ENCODE measurements around the gene NINJ2. TPM values are rescaled to one million over a fixed set of nuclear protein-coding genes. Genes with fewer than 3 reads are reported as not detected.

The NINJ2 gene
- total and polyA plus RNA-seq, 9 donors, result 3.2 to 6.6 (median 5.1) TPM

GRCh38 chr12:619346-619745, 43.9 kb downstream of the NINJ2 start:
- Histone ChIP-seq H3K27me3 (ENCODE audit: control insufficient read depth, insufficient read depth, low read length) (no peaks in the 10 kb centered on the region), H3K9me3 (replicated peaks; ENCODE audit: control insufficient read depth, low read depth, low read length) (no peaks in the 10 kb centered on the region), H3K4me3 (ENCODE audit: low read length) (no peak overlapping the region), H3K4me1 (ENCODE audit: control insufficient read depth, insufficient read depth, low read length) (peaks cover 20% of the 10 kb centered on the region), H3K36me3 (ENCODE audit: control insufficient read depth, insufficient read depth, low read length) (no peaks in the 10 kb centered on the region), H3K27ac (ENCODE audit: low read length) (no peak overlapping the region)
- 58% methylated on average over 3 of the region's 4 CpGs for WGBS (ENCODE audit: insufficient coverage)
- no peak for DNase-seq

GRCh38 chr12:618605-619004, 44.6 kb downstream of the NINJ2 start:
- DNase-seq, result no peak
- WGBS (ENCODE audit: insufficient coverage), result 66% methylated on average over 5 of the region's 6 CpGs
- no peaks in the 10 kb centered on the region for H3K36me3 ChIP-seq (ENCODE audit: control insufficient read depth, insufficient read depth, low read length)
- no peak overlapping the region for H3K27ac ChIP-seq (ENCODE audit: low read length)
- no peaks in the 10 kb centered on the region for H3K27me3 ChIP-seq (ENCODE audit: control insufficient read depth, insufficient read depth, low read length)
- H3K9me3 ChIP-seq (replicated peaks; ENCODE audit: control insufficient read depth, low read depth, low read length), result no peaks in the 10 kb centered on the region
- no peak overlapping the region for H3K4me3 ChIP-seq (ENCODE audit: low read length)
- H3K4me1 ChIP-seq (ENCODE audit: control insufficient read depth, insufficient read depth, low read length), result peaks cover 20% of the 10 kb centered on the region

GRCh38 chr12:617304-617915, 45.8 kb downstream of the NINJ2 start:
- 5% methylated on average over 14 of the region's 14 CpGs for WGBS (ENCODE audit: insufficient coverage)
- Histone ChIP-seq H3K9me3 (replicated peaks; ENCODE audit: control insufficient read depth, low read depth, low read length) (no peaks in the 10 kb centered on the region), H3K36me3 (ENCODE audit: control insufficient read depth, insufficient read depth, low read length) (no peaks in the 10 kb centered on the region), H3K4me1 (ENCODE audit: control insufficient read depth, insufficient read depth, low read length) (peaks cover 20% of the 10 kb centered on the region), H3K27ac (ENCODE audit: low read length) (peak overlapping the region; percentile 29), H3K4me3 (ENCODE audit: low read length) (no peak overlapping the region), H3K27me3 (ENCODE audit: control insufficient read depth, insufficient read depth, low read length) (no peaks in the 10 kb centered on the region)
- DNase-seq, result peak; percentile 63

- Histone ChIP-seq H3K36me3 (ENCODE audit: control insufficient read depth, insufficient read depth, low read length) (no peaks in the 10 kb centered on the region), H3K4me3 (ENCODE audit: low read length) (no peak overlapping the region), H3K27me3 (ENCODE audit: control insufficient read depth, insufficient read depth, low read length) (no peaks in the 10 kb centered on the region), H3K9me3 (replicated peaks; ENCODE audit: control insufficient read depth, low read depth, low read length) (no peaks in the 10 kb centered on the region), H3K4me1 (ENCODE audit: control insufficient read depth, insufficient read depth, low read length) (peaks cover 20% of the 10 kb centered on the region), H3K27ac (ENCODE audit: low read length) (peak overlapping the region; percentile 59)
- DNase-seq, result peak; percentile 54
- WGBS (ENCODE audit: insufficient coverage), result 56% methylated on average over 3 of the region's 4 CpGs
These were observed 47.6 kb downstream of the NINJ2 start for GRCh38 chr12:615620-616019.

GRCh38 chr12:614411-614970, 48.8 kb downstream of the NINJ2 start:
- Histone ChIP-seq H3K27me3 (ENCODE audit: control insufficient read depth, insufficient read depth, low read length) (no peaks in the 10 kb centered on the region), H3K36me3 (ENCODE audit: control insufficient read depth, insufficient read depth, low read length) (no peaks in the 10 kb centered on the region), H3K4me1 (ENCODE audit: control insufficient read depth, insufficient read depth, low read length) (peaks cover 29% of the 10 kb centered on the region), H3K4me3 (ENCODE audit: low read length) (no peak overlapping the region), H3K27ac (ENCODE audit: low read length) (no peak overlapping the region), H3K9me3 (replicated peaks; ENCODE audit: control insufficient read depth, low read depth, low read length) (no peaks in the 10 kb centered on the region)
- DNase-seq, result no peak
- WGBS (ENCODE audit: insufficient coverage), result 64% methylated on average over 9 of the region's 12 CpGs

- Histone ChIP-seq H3K4me3 (ENCODE audit: low read length) (no peak overlapping the region), H3K9me3 (replicated peaks; ENCODE audit: control insufficient read depth, low read depth, low read length) (no peaks in the 10 kb centered on the region), H3K27me3 (ENCODE audit: control insufficient read depth, insufficient read depth, low read length) (no peaks in the 10 kb centered on the region), H3K36me3 (ENCODE audit: control insufficient read depth, insufficient read depth, low read length) (no peaks in the 10 kb centered on the region), H3K27ac (ENCODE audit: low read length) (no peak overlapping the region), H3K4me1 (ENCODE audit: control insufficient read depth, insufficient read depth, low read length) (peaks cover 29% of the 10 kb centered on the region)
- 85% methylated on average over 2 of the region's 5 CpGs for WGBS (ENCODE audit: insufficient coverage)
- DNase-seq, result no peak
These were observed 49.2 kb downstream of the NINJ2 start for GRCh38 chr12:613996-614395.

- no peak overlapping the region for H3K27ac ChIP-seq (ENCODE audit: low read length)
- H3K9me3 ChIP-seq (replicated peaks; ENCODE audit: control insufficient read depth, low read depth, low read length), result no peaks in the 10 kb centered on the region
- DNase-seq, result no peak
- H3K36me3 ChIP-seq (ENCODE audit: control insufficient read depth, insufficient read depth, low read length), result no peaks in the 10 kb centered on the region
- peaks cover 25% of the 10 kb centered on the region for H3K4me1 ChIP-seq (ENCODE audit: control insufficient read depth, insufficient read depth, low read length)
- H3K4me3 ChIP-seq (ENCODE audit: low read length), result no peak overlapping the region
- 88% methylated on average over 3 of the region's 4 CpGs for WGBS (ENCODE audit: insufficient coverage)
- H3K27me3 ChIP-seq (ENCODE audit: control insufficient read depth, insufficient read depth, low read length), result no peaks in the 10 kb centered on the region
These were observed 50.4 kb downstream of the NINJ2 start for GRCh38 chr12:612886-613285.

- Histone ChIP-seq H3K27ac (ENCODE audit: low read length) (no peak overlapping the region), H3K27me3 (ENCODE audit: control insufficient read depth, insufficient read depth, low read length) (no peaks in the 10 kb centered on the region), H3K4me3 (ENCODE audit: low read length) (no peak overlapping the region), H3K9me3 (replicated peaks; ENCODE audit: control insufficient read depth, low read depth, low read length) (no peaks in the 10 kb centered on the region), H3K4me1 (ENCODE audit: control insufficient read depth, insufficient read depth, low read length) (peaks cover 25% of the 10 kb centered on the region), H3K36me3 (ENCODE audit: control insufficient read depth, insufficient read depth, low read length) (no peaks in the 10 kb centered on the region)
- no peak for DNase-seq
- WGBS (ENCODE audit: insufficient coverage), result 100% methylated on average over 1 of the region's 7 CpGs
These were observed 51.0 kb downstream of the NINJ2 start for GRCh38 chr12:612293-612692.

- Histone ChIP-seq H3K4me3 (ENCODE audit: low read length) (no peak overlapping the region), H3K27me3 (ENCODE audit: control insufficient read depth, insufficient read depth, low read length) (no peaks in the 10 kb centered on the region), H3K27ac (ENCODE audit: low read length) (no peak overlapping the region), H3K4me1 (ENCODE audit: control insufficient read depth, insufficient read depth, low read length) (peaks cover 25% of the 10 kb centered on the region), H3K36me3 (ENCODE audit: control insufficient read depth, insufficient read depth, low read length) (no peaks in the 10 kb centered on the region), H3K9me3 (replicated peaks; ENCODE audit: control insufficient read depth, low read depth, low read length) (no peaks in the 10 kb centered on the region)
- DNase-seq, result no peak
- WGBS (ENCODE audit: insufficient coverage), result no CpG with 5 or more reads among the region's 3 CpGs
These were observed 51.5 kb downstream of the NINJ2 start for GRCh38 chr12:611721-612120.

GRCh38 chr12:608921-609320, 54.3 kb downstream of the NINJ2 start:
- Histone ChIP-seq H3K27ac (ENCODE audit: low read length) (no peak overlapping the region), H3K4me1 (ENCODE audit: control insufficient read depth, insufficient read depth, low read length) (peaks cover 19% of the 10 kb centered on the region), H3K27me3 (ENCODE audit: control insufficient read depth, insufficient read depth, low read length) (no peaks in the 10 kb centered on the region), H3K9me3 (replicated peaks; ENCODE audit: control insufficient read depth, low read depth, low read length) (no peaks in the 10 kb centered on the region), H3K4me3 (ENCODE audit: low read length) (no peak overlapping the region), H3K36me3 (ENCODE audit: control insufficient read depth, insufficient read depth, low read length) (no peaks in the 10 kb centered on the region)
- WGBS (ENCODE audit: insufficient coverage), result 96% methylated on average over 56 of the region's 58 CpGs
- DNase-seq, result no peak

- H3K36me3 ChIP-seq (ENCODE audit: control insufficient read depth, insufficient read depth, low read length), result no peaks in the 10 kb centered on the region
- no peak overlapping the region for H3K4me3 ChIP-seq (ENCODE audit: low read length)
- no peaks in the 10 kb centered on the region for H3K9me3 ChIP-seq (replicated peaks; ENCODE audit: control insufficient read depth, low read depth, low read length)
- WGBS (ENCODE audit: insufficient coverage), result 89% methylated on average over 1 of the region's 3 CpGs
- DNase-seq, result no peak
- no peaks in the 10 kb centered on the region for H3K27me3 ChIP-seq (ENCODE audit: control insufficient read depth, insufficient read depth, low read length)
- peaks cover 19% of the 10 kb centered on the region for H3K4me1 ChIP-seq (ENCODE audit: control insufficient read depth, insufficient read depth, low read length)
- H3K27ac ChIP-seq (ENCODE audit: low read length), result peak overlapping the region; percentile 77
These were observed 54.8 kb downstream of the NINJ2 start for GRCh38 chr12:608413-608812.

All from muscle of leg (tissue), 11 donors.